NCI-H526 treated with DMSO at 0.1 percent for 48 hours (cell line): ENCODE results near the gene PLXNA2.

Experiments used
- DNase-seq: peaks from one replicate; lab custom pipeline; 2025; lab: John Stamatoyannopoulos, UW

Gene PLXNA2

GRCh38 chr1:208015255-208015654, 228.9 kb downstream of the PLXNA2 start:
- no peak for DNase-seq

GRCh38 chr1:208013210-208013609, 231.0 kb downstream of the PLXNA2 start:
- DNase-seq: no peak

- no peak for DNase-seq
Observed at GRCh38 chr1:208012721-208013120, 231.5 kb downstream of the PLXNA2 start.

GRCh38 chr1:208010487-208011071, 233.6 kb downstream of the PLXNA2 start:
- DNase-seq: no peak

- DNase-seq: no peak
Observed at GRCh38 chr1:208009706-208010444, 234.3 kb downstream of the PLXNA2 start.

GRCh38 chr1:208009303-208009702, 234.9 kb downstream of the PLXNA2 start:
- no peak for DNase-seq

- DNase-seq: no peak
Observed at GRCh38 chr1:208008534-208008933, 235.7 kb downstream of the PLXNA2 start.

GRCh38 chr1:208007938-208008342, 236.2 kb downstream of the PLXNA2 start:
- no peak for DNase-seq

GRCh38 chr1:208007319-208007937, 236.8 kb downstream of the PLXNA2 start:
- no peak for DNase-seq

- DNase-seq: no peak
Observed at GRCh38 chr1:208006258-208006920, 237.8 kb downstream of the PLXNA2 start.

- DNase-seq: no peak
Observed at GRCh38 chr1:208004851-208005250, 239.3 kb downstream of the PLXNA2 start.

- no peak for DNase-seq
Observed at GRCh38 chr1:208003241-208003640, 240.9 kb downstream of the PLXNA2 start.

GRCh38 chr1:208002672-208003071, 241.5 kb downstream of the PLXNA2 start:
- DNase-seq: no peak

- DNase-seq: no peak
Observed at GRCh38 chr1:208002078-208002477, 242.1 kb downstream of the PLXNA2 start.

- DNase-seq: no peak
Observed at GRCh38 chr1:208000504-208000903, 243.7 kb downstream of the PLXNA2 start.

- no peak for DNase-seq
Observed at GRCh38 chr1:207999972-208000371, 244.2 kb downstream of the PLXNA2 start.

- no peak for DNase-seq
Observed at GRCh38 chr1:207999274-207999915, 244.8 kb downstream of the PLXNA2 start.

GRCh38 chr1:207998691-207999090, 245.5 kb downstream of the PLXNA2 start:
- DNase-seq: no peak

GRCh38 chr1:207997486-207998268, 246.5 kb downstream of the PLXNA2 start:
- DNase-seq: peak; percentile 1

GRCh38 chr1:207996636-207997035, 247.5 kb downstream of the PLXNA2 start:
- DNase-seq: no peak

- DNase-seq: no peak
Observed at GRCh38 chr1:207995576-207995975, 248.6 kb downstream of the PLXNA2 start.
